ENCODE measurements around the gene IPO5.

Gene IPO5

GRCh38 chr13:98065468-98065867, 112.0 kb downstream of the IPO5 start:
- DNase-seq, result no peak

- DNase-seq, result no peak
Measured at GRCh38 chr13:98066636-98067035, 113.2 kb downstream of the IPO5 start.

DNA sequence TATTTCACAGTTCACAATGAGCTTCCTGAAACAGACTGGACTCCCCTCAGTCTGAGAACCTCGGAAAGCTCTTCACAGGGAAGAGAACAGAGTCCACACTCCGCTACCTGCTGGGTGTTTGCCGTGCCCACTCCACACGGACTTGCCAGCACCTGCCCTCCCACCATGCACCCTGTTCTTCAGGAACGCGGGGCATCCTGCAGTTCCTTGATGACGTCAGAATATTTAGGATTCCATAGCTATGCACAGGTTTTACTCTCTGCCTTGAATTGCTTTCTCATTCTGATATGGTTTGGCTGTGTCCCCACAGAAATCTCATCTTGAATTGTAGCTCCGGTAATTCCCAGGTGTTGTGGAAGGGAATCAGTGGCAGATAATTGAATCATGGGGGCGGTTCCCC, 115.0 kb downstream of the IPO5 start:
- DNase-seq, result peak; percentile 75

GRCh38 chr13:98069985-98070384, 116.5 kb downstream of the IPO5 start:
- no peak for DNase-seq

DNA sequence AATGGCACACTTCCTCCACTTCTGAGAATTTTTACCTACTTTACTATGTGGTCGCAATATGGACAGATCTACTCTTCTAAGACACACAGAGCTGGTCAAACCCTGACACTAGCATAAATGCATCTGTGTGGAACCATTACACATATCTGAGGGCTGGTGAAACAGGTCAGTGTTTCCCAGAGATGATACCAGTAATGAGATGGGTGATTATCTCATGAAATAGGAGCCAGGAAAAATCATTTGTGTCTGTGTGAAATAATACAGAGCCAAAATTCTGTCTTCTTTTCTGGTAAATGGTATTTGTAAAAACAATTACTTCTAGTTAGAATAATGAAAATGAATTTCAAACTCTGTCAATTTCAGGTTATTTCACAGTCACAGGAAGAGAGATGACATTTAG, 117.8 kb downstream of the IPO5 start:
- no peak for DNase-seq

DNA sequence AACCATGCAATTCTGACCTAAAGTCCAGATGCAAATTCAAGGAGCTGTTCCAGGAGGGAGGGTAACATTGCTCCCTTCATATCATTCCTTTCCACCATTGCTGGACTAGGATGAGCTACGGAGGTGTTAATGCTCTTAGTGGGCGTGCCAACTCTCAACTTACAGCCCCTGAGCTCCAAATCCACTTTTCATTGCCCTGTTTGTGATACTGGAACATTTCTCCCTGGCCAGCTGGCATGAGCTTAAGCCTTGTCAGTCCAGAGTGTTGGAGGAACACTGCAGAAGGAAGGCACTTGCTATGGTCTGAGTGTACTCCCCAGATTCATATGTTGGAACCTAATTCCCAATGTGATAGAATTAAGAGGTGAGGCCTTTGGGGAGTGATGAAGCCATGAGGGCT, 119.0 kb downstream of the IPO5 start:
- no peak for DNase-seq
